H1 (cell line): ENCODE measurements around the gene TSPAN4. TPM values are rescaled to one million over a fixed set of nuclear protein-coding genes. Genes with fewer than 3 reads are reported as not detected.
A peak's percentile ranks its signal among the peaks of the same experiment; 100 is the strongest.

ENCODE experiments used
- CTCF ChIA-PET: fragments of 300-600 bp; sonication (Branson Sonifier 250); formaldehyde crosslinking; loops from one replicate; lab custom pipeline; 2021; ENCODE audit not compliant: partially characterized antibody; lab: Charles Lee
- POLR2A ChIA-PET: fragments of 300-600 bp; sonication (Branson Sonifier 250); formaldehyde crosslinking; loops from one replicate; lab custom pipeline; 2021; ENCODE audit warnings: inconsistent platforms; ENCODE audit not compliant: partially characterized antibody; lab: Charles Lee
- DNase-seq, 2 experiments: peaks; one replicate each; pipeline versions ENCODE4 v3.0.0 to v3.0.0-alpha.2; 2010 to 2022; ENCODE audit warnings: low spot score in 2 of 2, low read depth in 1 of 2, mixed read lengths in 1 of 2
- FAIRE-seq: peaks from 2 replicates; lab custom pipeline; 2011; peaks lifted over from hg19 to GRCh38; lab: Jason Lieb, UNC
- H2AFZ ChIP-seq: 2 replicates; pipeline ENCODE4 v1.8.1; 2012; ENCODE audit warnings: low read length, inconsistent platforms
- H2AK5ac ChIP-seq: 2 replicates; pipeline ENCODE4 v1.6.1; 2013; ENCODE audit warnings: low read depth, low read length
- H2BK120ac ChIP-seq: replicated peaks from 2 replicates; pipeline ENCODE3; 2013; ENCODE audit warnings: low read depth, low read length, inconsistent platforms
- H2BK12ac ChIP-seq: 2 replicates; pipeline ENCODE4 v1.6.1; 2013; ENCODE audit warnings: low read depth, low read length
- H2BK15ac ChIP-seq: 2 replicates; pipeline ENCODE4 v1.6.1; 2013; ENCODE audit warnings: low read length
- H2BK20ac ChIP-seq: 2 replicates; pipeline ENCODE4 v1.6.1; 2013; ENCODE audit warnings: low read length
- H2BK5ac ChIP-seq: 2 replicates; pipeline ENCODE4 v1.6.1; 2013; ENCODE audit warnings: low read depth, low read length
- H3K14ac ChIP-seq: 2 replicates; pipeline ENCODE4 v1.6.1; 2013; ENCODE audit warnings: inconsistent platforms; ENCODE audit not compliant: insufficient read length
- H3K18ac ChIP-seq: 2 replicates; pipeline ENCODE4 v1.6.1; 2013; ENCODE audit warnings: low read length; ENCODE audit errors: extremely low read depth
- H3K23ac ChIP-seq: 2 replicates; pipeline ENCODE4 v1.6.1; 2013; ENCODE audit warnings: inconsistent platforms; ENCODE audit not compliant: insufficient read length
- H3K23me2 ChIP-seq: 2 replicates; pipeline ENCODE4 v1.6.1; 2013; ENCODE audit warnings: low read depth, low read length
- H3K27ac ChIP-seq: 2 replicates; pipeline ENCODE4 v1.6.1; 2011; ENCODE audit warnings: low read depth, low read length, inconsistent platforms
- H3K27me3 ChIP-seq, 4 experiments: replicated peaks in 1 of 4; 1 replicate in 1 of 4; 2 replicates in 3 of 4; pipeline versions ENCODE4 v1.6.1 to v1.8.1; 2011 to 2013; ENCODE audit warnings: low read length in 3 of 4, mild to moderate bottlenecking in 3 of 4, inconsistent platforms in 2 of 4, mixed read lengths in 2 of 4, moderate library complexity in 1 of 4; ENCODE audit not compliant: control insufficient read depth in 3 of 4, insufficient read depth in 3 of 4; ENCODE audit errors: extremely low read depth in 1 of 4
- H3K36me3 ChIP-seq, 4 experiments: 2 replicates each; pipeline versions ENCODE4 v1.6.1 to v1.8.1; 2011 to 2013; ENCODE audit warnings: mild to moderate bottlenecking in 4 of 4, low read length in 3 of 4, moderate library complexity in 2 of 4, control low read depth in 1 of 4, inconsistent platforms in 1 of 4; ENCODE audit not compliant: insufficient read depth in 4 of 4, control insufficient read depth in 2 of 4
- H3K4ac ChIP-seq: replicated peaks from 2 replicates; pipeline ENCODE3; 2013; ENCODE audit warnings: low read length, low read depth, mixed read lengths, inconsistent platforms; ENCODE audit not compliant: insufficient read length
- H3K4me1 ChIP-seq, 4 experiments: replicated peaks in 1 of 4; 1 replicate in 1 of 4; 2 replicates in 3 of 4; pipeline versions ENCODE4 v1.6.1 to v1.8.1; 2011 to 2013; ENCODE audit warnings: low read length in 3 of 4, inconsistent platforms in 2 of 4, mixed read lengths in 1 of 4; ENCODE audit not compliant: insufficient read depth in 4 of 4, control insufficient read depth in 3 of 4
- H3K4me2 ChIP-seq, 2 experiments: 2 replicates each; pipeline versions ENCODE4 v1.6.1 to v1.8.1; 2011 to 2013; ENCODE audit warnings: low read depth in 2 of 2, low read length in 2 of 2, control low read depth in 1 of 2, inconsistent platforms in 1 of 2, mild to moderate bottlenecking in 1 of 2; ENCODE audit not compliant: insufficient read depth in 1 of 2
- H3K4me3 ChIP-seq, 4 experiments: fragments of 200-600, 300-600 bp in 1 of 4; sonication (generic), shearing (Covaris generic), sonication (Bioruptor Twin) in 1 of 4; 2 replicates each; pipeline versions ENCODE4 v1.5.1 to v1.8.1; 2011 to 2016; ENCODE audit warnings: low read length in 4 of 4, low read depth in 3 of 4, control low read depth in 2 of 4, inconsistent platforms in 2 of 4, mild to moderate bottlenecking in 2 of 4, mixed read lengths in 1 of 4, moderate library complexity in 1 of 4; ENCODE audit not compliant: insufficient read depth in 2 of 4; ENCODE audit errors: extremely low read depth in 1 of 4
- H3K56ac ChIP-seq: replicated peaks from 2 replicates; pipeline ENCODE3; 2013; ENCODE audit warnings: low read depth, mild to moderate bottlenecking, mixed read lengths, low read length, inconsistent platforms; ENCODE audit not compliant: insufficient read length
- H3K79me1 ChIP-seq: 2 replicates; pipeline ENCODE4 v1.6.1; 2013; ENCODE audit warnings: low read depth, low read length, control low read depth
- H3K79me2 ChIP-seq, 2 experiments: 2 replicates each; pipeline versions ENCODE4 v1.6.1 to v1.8.1; 2012 to 2013; ENCODE audit warnings: low read length in 2 of 2, mild to moderate bottlenecking in 2 of 2, inconsistent platforms in 1 of 2; ENCODE audit not compliant: insufficient read depth in 2 of 2, control insufficient read depth in 1 of 2
- H3K9ac ChIP-seq, 4 experiments: replicated peaks in 1 of 4; 1 replicate in 1 of 4; 2 replicates in 3 of 4; pipeline versions ENCODE4 v1.6.1 to v1.8.1; 2011 to 2013; ENCODE audit warnings: low read depth in 3 of 4, low read length in 3 of 4, control low read depth in 2 of 4, mild to moderate bottlenecking in 2 of 4, moderate library complexity in 2 of 4, inconsistent platforms in 1 of 4; ENCODE audit errors: extremely low read depth in 1 of 4
- H3K9me3 ChIP-seq, 2 experiments: 2 replicates each; pipeline versions ENCODE4 v1.6.1 to v1.8.1; 2012 to 2013; ENCODE audit warnings: mild to moderate bottlenecking in 2 of 2, moderate library complexity in 2 of 2, control low read depth in 1 of 2, inconsistent platforms in 1 of 2, low read depth in 1 of 2, low read length in 1 of 2, mixed read lengths in 1 of 2; ENCODE audit not compliant: insufficient read depth in 2 of 2
- H4K20me1 ChIP-seq, 2 experiments: replicated peaks in 1 of 2; 2 replicates each; pipeline versions ENCODE3 to v1.8.1; 2011 to 2013; ENCODE audit warnings: inconsistent platforms in 2 of 2, low read length in 2 of 2, mild to moderate bottlenecking in 1 of 2; ENCODE audit not compliant: insufficient read depth in 2 of 2, control insufficient read depth in 1 of 2
- H4K5ac ChIP-seq: 2 replicates; pipeline ENCODE4 v1.6.1; 2013; ENCODE audit warnings: low read length, low read depth, mixed read lengths, inconsistent platforms; ENCODE audit not compliant: insufficient read length
- H4K8ac ChIP-seq: 2 replicates; pipeline ENCODE4 v1.8.0; 2013; ENCODE audit warnings: mild to moderate bottlenecking, moderate library complexity, low read length, inconsistent platforms; ENCODE audit not compliant: insufficient read depth; ENCODE audit errors: extremely low read depth
- H4K91ac ChIP-seq: replicated peaks from 2 replicates; pipeline ENCODE3; 2013; ENCODE audit warnings: low read length, mixed read lengths, inconsistent platforms; ENCODE audit not compliant: insufficient read length
- CBX8 ChIP-seq: fragments of 300-800, 300-1000 bp; sonication (generic); IDR thresholded peaks from 2 replicates; pipeline ENCODE4 v1.7.1; 2016; ENCODE audit warnings: low read depth, low read length, borderline replicate concordance
- CHD2 ChIP-seq: IDR thresholded peaks from 2 replicates; pipeline ENCODE4 v1.6.1; 2012; ENCODE audit warnings: low read length, improper control_type of control experiment
- CTBP2 ChIP-seq: IDR thresholded peaks from 2 replicates; pipeline ENCODE4 v1.7.0; 2011; ENCODE audit warnings: borderline replicate concordance, mild to moderate bottlenecking, moderate library complexity, mixed read lengths, low read length; ENCODE audit not compliant: insufficient read depth, insufficient read length
- GABPA ChIP-seq: IDR thresholded peaks from 2 replicates; pipeline ENCODE4 v1.6.1; 2011; ENCODE audit warnings: mild to moderate bottlenecking, low read length, moderate library complexity, borderline replicate concordance; ENCODE audit not compliant: insufficient read depth
- KDM5A ChIP-seq: fragments of 200-600 bp; IDR thresholded peaks from 2 replicates; pipeline ENCODE4 v1.7.1; 2012; ENCODE audit warnings: mild to moderate bottlenecking, low read length, inconsistent platforms, mixed read lengths
- NRF1 ChIP-seq: IDR thresholded peaks from 2 replicates; pipeline ENCODE4 v1.6.1; 2011; ENCODE audit warnings: mild to moderate bottlenecking, low read depth, low read length, improper control_type of control experiment
- PHF8 ChIP-seq: fragments of 200-600 bp; sonication (generic); conservative IDR thresholded peaks from 2 replicates; pipeline ENCODE4 v1.7.1; 2012; ENCODE audit warnings: low read depth, mild to moderate bottlenecking, inconsistent platforms, low read length, moderate library complexity
- RXRA ChIP-seq: IDR thresholded peaks from 2 replicates; pipeline ENCODE4 v1.6.1; 2011; ENCODE audit warnings: low read depth, mild to moderate bottlenecking, low read length, moderate library complexity; ENCODE audit not compliant: insufficient read depth
- SIN3A ChIP-seq, 2 experiments: IDR thresholded peaks in 1 of 2; conservative IDR thresholded peaks in 1 of 2; 2 replicates each; pipeline ENCODE4 v1.6.1; 2011 to 2012; ENCODE audit warnings: low read length in 2 of 2, improper control_type of control experiment in 1 of 2, low read depth in 1 of 2, mild to moderate bottlenecking in 1 of 2
- TBP ChIP-seq: IDR thresholded peaks from 2 replicates; pipeline ENCODE4 v1.6.1; 2011; ENCODE audit warnings: low read depth, low read length, improper control_type of control experiment
- TCF12 ChIP-seq: IDR thresholded peaks from 2 replicates; pipeline ENCODE4 v1.6.1; 2011; ENCODE audit warnings: low read depth, mild to moderate bottlenecking, low read length
- ZNF274 ChIP-seq: IDR thresholded peaks from 2 replicates; pipeline ENCODE4 v1.7.0; 2012; ENCODE audit warnings: low read length, borderline replicate concordance; ENCODE audit errors: extremely low read depth
- WGBS, 2 experiments: shearing (Covaris generic) in 1 of 2; methylation state at CpG; one replicate each; pipeline versions ENCODE4 v1.1.6 to v1.1.7; 2013 to 2015; ENCODE audit warnings: low lambda C conversion rate in 2 of 2, mixed read lengths in 2 of 2, inconsistent platforms in 1 of 2, low coverage in 1 of 2, missing lambda C conversion rate in 1 of 2; ENCODE audit not compliant: insufficient replicate concordance in 2 of 2, insufficient coverage in 1 of 2, insufficient read length in 1 of 2; ENCODE audit errors: extremely low coverage in 1 of 2, missing lambda C conversion rate in 1 of 2; 5-methylcytosine and 5-hydroxymethylcytosine counted together
- polyA plus RNA-seq, 7 experiments: library from polyadenylated mRNA; depleted of rRNA in 3 of 7; stranded (reverse) in 5 of 7; unstranded in 2 of 7; fragments of >200 nt in 5 of 7; fragments of 200-250 nt in 2 of 7; gene quantifications; 1 replicate in 5 of 7; 2 replicates in 1 of 7; 4 replicates in 1 of 7; pipeline versions ENCODE4 v1.2.1 to v1.2.3, GENCODE V29; 2011 to 2013; ENCODE audit warnings: missing spikeins in 2 of 7, mixed read lengths in 2 of 7
- total RNA-seq: library from RNA; stranded (reverse); fragmentation: NEBNext Ultra II Directional; extraction: Animal tissue kit (Norgen Biotek cat#: 25700); gene quantifications from 2 replicates; pipeline ENCODE4 v1.2.1, GENCODE V29; 2021

TSPAN4 gene
- total and polyA plus RNA-seq, 2 of the 8 experiments (the other 6 are each of a cell fraction or from before 2014, with no cell fraction given): 74.1 to 145 TPM

- Histone ChIP-seq H3K79me1 (peaks cover 2% of the 10 kb centered on the region; the same call in 1 of the 2 replicates), H3K4ac (no peak overlapping the region), H2AK5ac (no peak overlapping the region), H2BK12ac (no peak overlapping the region), H3K36me3 (no peaks in the 10 kb centered on the region), H3K9ac (no peak overlapping the region), H2BK20ac (no peak overlapping the region), H4K5ac (no peak overlapping the region), H2BK15ac (peak overlapping the region; percentile 18; the same call in 1 of the 2 replicates), H4K91ac (peak overlapping the region; percentile 83), H4K8ac (peak overlapping the region; percentile 28; the same call in 1 of the 2 replicates), H2BK120ac (no peak overlapping the region), H3K9me3 (no peaks in the 10 kb centered on the region), H3K4me2 (peak overlapping the region in 1 of 2 experiments; percentile 87; a peak in 1 of 4 replicates), H2BK5ac (peak overlapping the region; percentile 44; the same call in 1 of the 2 replicates), H3K27me3 (peaks cover 0 to 2% (median 0%) of the 10 kb centered on the region in 4 experiments; a peak in 4 of 7 replicates), H3K14ac (no peak overlapping the region), H2AFZ (no peak overlapping the region), H3K27ac (no peak overlapping the region), H3K23ac (no peak overlapping the region), H3K56ac (no peak overlapping the region), H3K4me1 (peaks cover 0 to 43% (median 29%) of the 10 kb centered on the region in 4 experiments; a peak in 6 of 7 replicates), H3K18ac (no peak overlapping the region; the same call in 1 of the 2 replicates), H4K20me1 (peaks cover 4 to 20% of the 10 kb centered on the region in 2 experiments), H3K4me3 (no peak overlapping the region; a peak in 1 of 8 replicates), H3K79me2 (peaks cover 0 to 23% of the 10 kb centered on the region in 2 experiments; a peak in 2 of 4 replicates), H3K23me2 (peaks cover 32% of the 10 kb centered on the region; the same call in 1 of the 2 replicates)
- POLR2A ChIA-PET: interaction anchor here (0.6 to 40.4 kb wide), 7 partner anchors 11 to 174 kb away, joined by 3 to 1917 read pairs (median 3); partner anchors contain the start of genes CD151, CEND1, CHID1 and CRACR2B
- FAIRE-seq (no peak), DNase-seq (no peak)
- 91% methylated on average over 6 of the region's 8 CpGs; no CpG with 5 or more reads in 1 of the 2 experiments for WGBS, 2 experiments
- CTCF ChIA-PET: interaction anchor here (0.7 to 6.7 kb wide), 12 partner anchors 8 to 205 kb away, joined by 3 to 74 read pairs (median 4); no protein-coding TSS in a partner anchor
- TF ChIP-seq NRF1: no peak
- no peak for TF ChIP-seq ZNF274
- no peak for TF ChIP-seq KDM5A
- TF ChIP-seq TBP: no peak
- TF ChIP-seq TCF12: no peak
- no peak for TF ChIP-seq SIN3A (conservative IDR thresholded peaks at IDR 0.05 in 1 of 2, IDR thresholded peaks at IDR 0.05 in 1 of 2; ENCODE audit: low read depth in 1 of 2, low read length in 2 of 2)
- no peak for TF ChIP-seq PHF8
- TF ChIP-seq CTBP2: no peak
- no peak for TF ChIP-seq GABPA
- no peak for TF ChIP-seq CBX8
- TF ChIP-seq CHD2: no peak
- TF ChIP-seq RXRA: no peak
These were observed 3.3 kb downstream of the TSPAN4 start for GRCh38 chr11:845872-846495.
